GM12878 (cell line): ENCODE data around the gene ZC3H11A.

ENCODE experiments used
- CTCF ChIP-seq, 3 experiments: IDR thresholded peaks in 2 of 3; conservative IDR thresholded peaks in 1 of 3; 2 replicates each; pipeline ENCODE4 v1.5.1; 2011; ENCODE audit warnings: low read depth in 3 of 3, low read length in 3 of 3, mild to moderate bottlenecking in 3 of 3, control low read depth in 2 of 3, moderate library complexity in 2 of 3, inconsistent platforms in 1 of 3, mixed read lengths in 1 of 3; ENCODE audit not compliant: control insufficient read depth in 2 of 3, insufficient read depth in 1 of 3; ENCODE audit errors: extremely low read depth in 1 of 3
- HDAC2 ChIP-seq: fragments of 200-600 bp; sonication (generic); IDR thresholded peaks from 2 replicates; pipeline ENCODE4 v1.6.1; 2017
- HDAC6 ChIP-seq: fragments of 200-600 bp; sonication (generic); IDR thresholded peaks from one replicate; pipeline ENCODE4 v1.8.0; 2017; ENCODE audit warnings: antibody characterized with exemption; ENCODE audit not compliant: unreplicated experiment

GRCh38 chr1:203772836-203773235 lies 22.6 kb upstream of the ZC3H11A start:
- TF ChIP-seq CTCF (IDR thresholded peaks at IDR 0.05 in 2 of 3, conservative IDR thresholded peaks at IDR 0.05 in 1 of 3; ENCODE audit: control insufficient read depth in 2 of 3, extremely low read depth in 1 of 3, insufficient read depth in 1 of 3, low read depth in 3 of 3, low read length in 3 of 3) (no peak), HDAC6 (no peak), HDAC2 (no peak)
